ENCODE data around the gene GPR50. TPM values are rescaled to one million over a fixed set of nuclear protein-coding genes. Genes with fewer than 3 reads are reported as not detected.

Gene GPR50
- total RNA-seq, 1 experiment from 2014 or later, result not detected

DNA sequence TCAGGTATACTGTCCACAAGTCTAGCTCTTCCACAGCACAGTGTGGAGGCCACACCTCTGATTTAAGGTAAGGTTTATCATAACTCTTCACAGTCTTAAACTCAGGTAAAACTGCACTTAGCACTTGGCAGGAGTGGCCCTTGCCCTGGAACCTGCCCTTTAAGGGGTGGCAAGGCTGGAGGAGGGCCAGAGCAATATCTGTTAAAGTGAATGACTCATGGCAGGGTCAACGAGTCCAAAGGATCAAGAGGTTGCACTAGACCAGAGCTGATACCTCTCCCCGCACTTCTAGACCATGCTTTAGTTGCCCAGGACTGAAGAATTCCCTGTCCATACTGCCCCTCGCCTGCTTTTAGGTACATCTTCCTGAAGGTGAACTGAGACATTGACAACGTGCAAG lies 14.7 kb upstream of the GPR50 start:
- Histone ChIP-seq H3K4me3 (ENCODE audit: low read depth, low read length, poor library complexity, severe bottlenecking) (no peak overlapping the region), H3K4me1 (ENCODE audit: insufficient read depth, low read length, poor library complexity, severe bottlenecking) (no peaks in the 10 kb centered on the region), H3K27ac (ENCODE audit: low read depth, low read length, poor library complexity, severe bottlenecking) (no peak overlapping the region), H3K27me3 (replicated peaks; ENCODE audit: insufficient read depth, low read depth, low read length, poor library complexity) (no peaks in the 10 kb centered on the region), H3K36me3 (ENCODE audit: insufficient read depth, low read length, poor library complexity, severe bottlenecking) (no peaks in the 10 kb centered on the region), H3K9me3 (ENCODE audit: low read depth, low read length, poor library complexity, severe bottlenecking) (no peaks in the 10 kb centered on the region)
- BruUV-seq (replicated peaks), result no TSS peak
- ChIA-PET CTCF (no interaction called here), POLR2A (ENCODE audit: low non-redundant PET) (no interaction called here)
- intact Hi-C loops (cut with micrococcal nuclease; ENCODE audit: unreplicated experiment), result no loop called here
- TF ChIP-seq EZH2 (IDR thresholded peaks at IDR 0.05; ENCODE audit: borderline replicate concordance, low read depth, low read length, poor library complexity, severe bottlenecking), result no peak
- TF ChIP-seq, protein P1, sequence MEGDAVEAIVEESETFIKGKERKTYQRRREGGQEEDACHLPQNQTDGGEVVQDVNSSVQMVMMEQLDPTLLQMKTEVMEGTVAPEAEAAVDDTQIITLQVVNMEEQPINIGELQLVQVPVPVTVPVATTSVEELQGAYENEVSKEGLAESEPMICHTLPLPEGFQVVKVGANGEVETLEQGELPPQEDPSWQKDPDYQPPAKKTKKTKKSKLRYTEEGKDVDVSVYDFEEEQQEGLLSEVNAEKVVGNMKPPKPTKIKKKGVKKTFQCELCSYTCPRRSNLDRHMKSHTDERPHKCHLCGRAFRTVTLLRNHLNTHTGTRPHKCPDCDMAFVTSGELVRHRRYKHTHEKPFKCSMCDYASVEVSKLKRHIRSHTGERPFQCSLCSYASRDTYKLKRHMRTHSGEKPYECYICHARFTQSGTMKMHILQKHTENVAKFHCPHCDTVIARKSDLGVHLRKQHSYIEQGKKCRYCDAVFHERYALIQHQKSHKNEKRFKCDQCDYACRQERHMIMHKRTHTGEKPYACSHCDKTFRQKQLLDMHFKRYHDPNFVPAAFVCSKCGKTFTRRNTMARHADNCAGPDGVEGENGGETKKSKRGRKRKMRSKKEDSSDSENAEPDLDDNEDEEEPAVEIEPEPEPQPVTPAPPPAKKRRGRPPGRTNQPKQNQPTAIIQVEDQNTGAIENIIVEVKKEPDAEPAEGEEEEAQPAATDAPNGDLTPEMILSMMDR (conservative IDR thresholded peaks at IDR 0.05; ENCODE audit: low read depth, low read length), result no peak
- no peak for DNase-seq (ENCODE audit: low spot score)

GRCh38 chrX:151167791-151168345 lies 8.5 kb upstream of the GPR50 start:
- CTCF ChIA-PET, result no interaction called here
- intact Hi-C loops (cut with micrococcal nuclease; ENCODE audit: unreplicated experiment), result no loop called here

GRCh38 chrX:151169783-151170182 lies 6.6 kb upstream of the GPR50 start:
- ChIA-PET CTCF (no interaction called here), POLR2A (ENCODE audit: low non-redundant PET) (no interaction called here)
- no TSS peak for BruUV-seq (replicated peaks)
- Histone ChIP-seq H3K4me3 (ENCODE audit: low read depth, low read length, poor library complexity, severe bottlenecking) (no peak overlapping the region), H3K9me3 (ENCODE audit: low read depth, low read length, poor library complexity, severe bottlenecking) (no peaks in the 10 kb centered on the region), H3K4me1 (ENCODE audit: insufficient read depth, low read length, poor library complexity, severe bottlenecking) (no peaks in the 10 kb centered on the region), H3K27ac (ENCODE audit: low read depth, low read length, poor library complexity, severe bottlenecking) (no peak overlapping the region), H3K36me3 (ENCODE audit: insufficient read depth, low read length, poor library complexity, severe bottlenecking) (no peaks in the 10 kb centered on the region), H3K27me3 (replicated peaks; ENCODE audit: insufficient read depth, low read depth, low read length, poor library complexity) (peaks cover 20% of the 10 kb centered on the region)
- DNase-seq (ENCODE audit: low spot score), result no peak
- intact Hi-C loops (cut with micrococcal nuclease; ENCODE audit: unreplicated experiment), result no loop called here
- no peak for TF ChIP-seq EZH2 (IDR thresholded peaks at IDR 0.05; ENCODE audit: borderline replicate concordance, low read depth, low read length, poor library complexity, severe bottlenecking)
- TF ChIP-seq, protein P1 (conservative IDR thresholded peaks at IDR 0.05; ENCODE audit: low read depth, low read length), result no peak

More at GRCh38 chrX:151167791-151168345, 8.5 kb upstream of the GPR50 start:
- no peaks in the 10 kb centered on the region for H3K4me1 ChIP-seq (ENCODE audit: insufficient read depth, low read length, poor library complexity, severe bottlenecking)
- no peak for TF ChIP-seq EZH2 (IDR thresholded peaks at IDR 0.05; ENCODE audit: borderline replicate concordance, low read depth, low read length, poor library complexity, severe bottlenecking)
- TF ChIP-seq, protein P1 (conservative IDR thresholded peaks at IDR 0.05; ENCODE audit: low read depth, low read length), result no peak
- POLR2A ChIA-PET (ENCODE audit: low non-redundant PET), result no interaction called here
- no TSS peak for BruUV-seq (replicated peaks)
- no peak overlapping the region for H3K27ac ChIP-seq (ENCODE audit: low read depth, low read length, poor library complexity, severe bottlenecking)
- H3K4me3 ChIP-seq (ENCODE audit: low read depth, low read length, poor library complexity, severe bottlenecking), result no peak overlapping the region
- H3K36me3 ChIP-seq (ENCODE audit: insufficient read depth, low read length, poor library complexity, severe bottlenecking), result no peaks in the 10 kb centered on the region
- no peak for DNase-seq (ENCODE audit: low spot score)
- peaks cover 4% of the 10 kb centered on the region for H3K27me3 ChIP-seq (replicated peaks; ENCODE audit: insufficient read depth, low read depth, low read length, poor library complexity)
- H3K9me3 ChIP-seq (ENCODE audit: low read depth, low read length, poor library complexity, severe bottlenecking), result no peaks in the 10 kb centered on the region
